Common myeloid progenitor, CD34-positive (primary cell): Measurements from ENCODE around the gene PEF1.

Source experiments
- CTCF ChIA-PET: fragments of 350-600 bp; sonication (Branson Sonifier 250); formaldehyde crosslinking; loops from one replicate; lab custom pipeline; 2021; ENCODE audit warnings: antibody characterized with exemption; lab: Charles Lee
- POLR2A ChIA-PET: fragments of 350-600 bp; sonication (Branson Sonifier 250); formaldehyde crosslinking; loops from one replicate; lab custom pipeline; 2021; ENCODE audit warnings: antibody characterized with exemption; lab: Charles Lee
- DNase-seq, 3 donors: peaks; one replicate each; pipeline versions ENCODE4 v3.0.0 to v3.0.0-alpha.2; 2013
- H3K27ac ChIP-seq, 2 experiments: 1 replicate in 1 of 2; 2 replicates in 1 of 2; pipeline ENCODE4 v1.7.0; 2013; ENCODE audit warnings: inconsistent platforms in 2 of 2, low read length in 2 of 2, mild to moderate bottlenecking in 2 of 2, low read depth in 1 of 2, moderate library complexity in 1 of 2; ENCODE audit not compliant: severe bottlenecking in 2 of 2, insufficient read depth in 1 of 2, poor library complexity in 1 of 2
- H3K27me3 ChIP-seq, 5 experiments: replicated peaks in 2 of 5; 1 replicate in 3 of 5; 2 replicates in 2 of 5; pipeline versions ENCODE4 v1.6.1 to v1.7.0; 2013; ENCODE audit warnings: low read length in 4 of 5, mild to moderate bottlenecking in 2 of 5, moderate library complexity in 2 of 5, inconsistent platforms in 1 of 5; ENCODE audit not compliant: insufficient read depth in 5 of 5, control insufficient read depth in 4 of 5
- H3K36me3 ChIP-seq, 4 experiments: 1 replicate in 2 of 4; 2 replicates in 2 of 4; pipeline versions ENCODE4 v1.6.1 to v1.7.0; 2013; ENCODE audit warnings: low read length in 3 of 4, control low read depth in 1 of 4, mild to moderate bottlenecking in 1 of 4; ENCODE audit not compliant: control insufficient read depth in 4 of 4, insufficient read depth in 4 of 4
- H3K4me1 ChIP-seq, 4 experiments: 1 replicate in 3 of 4; 2 replicates in 1 of 4; pipeline versions ENCODE4 v1.6.1 to v1.7.1; 2013; ENCODE audit warnings: low read length in 3 of 4, mild to moderate bottlenecking in 3 of 4, control low read depth in 1 of 4, inconsistent platforms in 1 of 4, moderate library complexity in 1 of 4; ENCODE audit not compliant: control insufficient read depth in 4 of 4, insufficient read depth in 4 of 4; ENCODE audit errors: control extremely low read depth in 1 of 4
- H3K4me3 ChIP-seq, 7 experiments: 1 replicate in 4 of 7; 2 replicates in 3 of 7; pipeline versions ENCODE4 v1.5.1 to v1.7.0; 2013; ENCODE audit warnings: mild to moderate bottlenecking in 7 of 7, low read length in 6 of 7, moderate library complexity in 6 of 7, inconsistent platforms in 2 of 7, low read depth in 2 of 7, control low read depth in 1 of 7; ENCODE audit not compliant: insufficient read depth in 4 of 7, control insufficient read depth in 1 of 7; ENCODE audit errors: extremely low read depth in 1 of 7
- H3K9me3 ChIP-seq, 5 experiments: 1 replicate in 4 of 5; 2 replicates in 1 of 5; pipeline versions ENCODE4 v1.6.1 to v1.7.1; 2013; ENCODE audit warnings: low read length in 4 of 5, mild to moderate bottlenecking in 2 of 5, inconsistent platforms in 1 of 5, low read depth in 1 of 5, moderate library complexity in 1 of 5; ENCODE audit not compliant: control insufficient read depth in 4 of 5, insufficient read depth in 2 of 5; ENCODE audit errors: control extremely low read depth in 1 of 5
- WGBS: methylation state at CpG from one replicate; pipeline ENCODE4 v1.1.5; 2013; ENCODE audit not compliant: insufficient coverage; 5-methylcytosine and 5-hydroxymethylcytosine counted together

PEF1 gene

DNA sequence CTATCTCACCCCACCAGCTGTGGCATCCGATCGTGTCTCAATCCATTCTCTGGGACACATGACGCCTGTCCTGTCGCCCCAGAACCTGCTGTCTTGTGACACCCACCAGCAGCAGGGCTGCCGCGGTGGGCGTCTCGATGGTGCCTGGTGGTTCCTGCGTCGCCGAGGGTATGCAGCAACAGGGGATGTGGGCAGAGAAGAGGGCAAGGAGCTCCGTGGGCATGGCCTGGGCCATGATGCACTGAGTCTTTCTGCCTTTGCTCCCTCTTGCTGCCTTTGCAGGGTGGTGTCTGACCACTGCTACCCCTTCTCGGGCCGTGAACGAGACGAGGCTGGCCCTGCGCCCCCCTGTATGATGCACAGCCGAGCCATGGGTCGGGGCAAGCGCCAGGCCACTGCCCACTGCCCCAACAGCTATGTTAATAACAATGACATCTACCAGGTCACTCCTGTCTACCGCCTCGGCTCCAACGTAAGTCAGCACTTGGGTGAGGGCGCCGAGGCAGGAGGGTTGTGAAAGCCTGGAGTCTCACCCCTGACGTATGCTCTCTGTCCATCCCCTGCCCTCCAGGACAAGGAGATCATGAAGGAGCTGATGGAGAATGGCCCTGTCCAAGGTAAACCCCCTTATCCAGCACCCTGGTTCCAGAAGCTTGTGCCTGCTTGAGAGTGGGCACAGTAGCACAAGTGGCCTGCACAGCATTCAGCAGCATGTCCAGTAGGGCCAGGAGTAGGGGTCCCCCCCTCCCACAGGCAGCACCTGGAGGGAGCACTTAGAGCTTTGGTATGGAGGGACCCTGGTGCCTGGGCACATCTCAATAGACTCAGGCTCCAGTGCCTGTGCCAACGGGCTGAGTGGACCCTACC, 59.6 kb downstream of the PEF1 start:
- peaks cover 0 to 21% (median 5%) of the 10 kb centered on the region in 4 experiments for H3K4me1 ChIP-seq
- DNase-seq, result no peak
- H3K27me3 ChIP-seq, result peaks cover 0 to 16% (median 7%) of the 10 kb centered on the region in 5 experiments
- ChIA-PET CTCF (interaction anchor here (0.9 to 12.3 kb wide), 4 partner anchors 7 to 205 kb away, joined by 3 to 131 read pairs (median 4); no protein-coding TSS in a partner anchor), POLR2A (no interaction called here)
- H3K36me3 ChIP-seq, result no peaks in the 10 kb centered on the region
- H3K27ac ChIP-seq, result no peak overlapping the region
- no peaks in the 10 kb centered on the region for H3K9me3 ChIP-seq
- H3K4me3 ChIP-seq, result no peak overlapping the region
- 93% methylated on average over 25 of the region's 27 CpGs for WGBS

- Histone ChIP-seq H3K4me3 (no peak overlapping the region), H3K4me1 (peaks cover 0 to 19% (median 5%) of the 10 kb centered on the region in 4 experiments), H3K27me3 (peaks cover 0 to 12% (median 4%) of the 10 kb centered on the region in 5 experiments), H3K36me3 (no peaks in the 10 kb centered on the region), H3K9me3 (no peaks in the 10 kb centered on the region), H3K27ac (no peak overlapping the region)
- POLR2A ChIA-PET, result no interaction called here
- no peak for DNase-seq
- WGBS, result 82% methylated on average over 13 of the region's 13 CpGs
- CTCF ChIA-PET, result interaction anchor here (0.9 kb wide), 1 partner anchor 13 kb away, joined by 3 read pairs; no protein-coding TSS in a partner anchor
Measured at GRCh38 chr1:31583995-31584868, 60.4 kb downstream of the PEF1 start.

GRCh38 chr1:31583082-31583994, 61.3 kb downstream of the PEF1 start:
- ChIA-PET CTCF (no interaction called here), POLR2A (no interaction called here)
- Histone ChIP-seq H3K4me1 (peaks cover 0 to 11% (median 3%) of the 10 kb centered on the region in 4 experiments), H3K27ac (no peak overlapping the region), H3K4me3 (no peak overlapping the region), H3K27me3 (peaks cover 0 to 5% (median 3%) of the 10 kb centered on the region in 5 experiments), H3K36me3 (no peaks in the 10 kb centered on the region), H3K9me3 (no peaks in the 10 kb centered on the region)
- DNase-seq, result no peak
- WGBS, result 96% methylated on average over 16 of the region's 16 CpGs

GRCh38 chr1:31581821-31582810, 62.6 kb downstream of the PEF1 start:
- CTCF ChIA-PET, result interaction anchor here (0.7 to 2.0 kb wide), 3 partner anchors 9 to 37 kb away, joined by 3 to 5 read pairs (median 3); no protein-coding TSS in a partner anchor
- WGBS, result 91% methylated on average over 11 of the region's 12 CpGs
- Histone ChIP-seq H3K4me3 (no peak overlapping the region), H3K36me3 (no peaks in the 10 kb centered on the region), H3K27ac (no peak overlapping the region), H3K4me1 (peaks cover 0 to 8% (median 4%) of the 10 kb centered on the region in 4 experiments), H3K27me3 (peaks cover 0 to 3% (median 0%) of the 10 kb centered on the region in 5 experiments), H3K9me3 (no peaks in the 10 kb centered on the region)
- no peak for DNase-seq
- POLR2A ChIA-PET, result no interaction called here

GRCh38 chr1:31580891-31581603, 63.6 kb downstream of the PEF1 start:
- no peak for DNase-seq
- Histone ChIP-seq H3K4me1 (peaks cover 0 to 19% (median 12%) of the 10 kb centered on the region in 4 experiments), H3K9me3 (no peaks in the 10 kb centered on the region), H3K36me3 (no peaks in the 10 kb centered on the region), H3K27me3 (peaks cover 0 to 4% (median 0%) of the 10 kb centered on the region in 5 experiments), H3K4me3 (no peak overlapping the region), H3K27ac (no peak overlapping the region)
- ChIA-PET CTCF (interaction anchor here (0.7 to 2.0 kb wide), 5 partner anchors 9 to 38 kb away, joined by 3 to 5 read pairs (median 3); no protein-coding TSS in a partner anchor), POLR2A (interaction anchor here (0.6 kb wide), 1 partner anchor 27 kb away, joined by 4 read pairs; no protein-coding TSS in a partner anchor)
- 96% methylated on average over 14 of the region's 15 CpGs for WGBS
